Neural cell (in vitro differentiated cells): ENCODE data around the gene WASHC4. TPM values are rescaled to one million over a fixed set of nuclear protein-coding genes. Genes with fewer than 3 reads are reported as not detected.

Experiments used
- H2AFZ ChIP-seq: fragments of 200-600, 300-800 bp; sonication (generic), shearing (Covaris generic); 2 replicates; pipeline ENCODE4 v1.6.0; 2014; ENCODE audit warnings: low read depth, mild to moderate bottlenecking, antibody characterized with exemption, low read length, moderate library complexity
- H3F3A ChIP-seq: fragments of 200-600 bp; shearing (Covaris generic); 2 replicates; pipeline ENCODE4 v1.6.1; 2016; ENCODE audit warnings: mild to moderate bottlenecking, moderate library complexity, mixed read lengths, antibody characterized with exemption, low read length; ENCODE audit not compliant: insufficient read depth, poor library complexity, severe bottlenecking
- H3K27ac ChIP-seq: fragments of 200-600, 300-800 bp; sonication (generic), shearing (Covaris generic); 2 replicates; pipeline ENCODE4 v1.5.1; 2014; ENCODE audit warnings: mild to moderate bottlenecking, low read length, moderate library complexity
- H3K27me3 ChIP-seq: fragments of 300-800, 200-600 bp; sonication (generic), shearing (Covaris generic); 2 replicates; pipeline ENCODE4 v1.6.0; 2014; ENCODE audit warnings: mild to moderate bottlenecking, low read depth, low read length, moderate library complexity; ENCODE audit not compliant: insufficient read depth
- H3K36me3 ChIP-seq: fragments of 300-800, 200-600 bp; sonication (generic), shearing (Covaris generic); 2 replicates; pipeline ENCODE4 v1.5.1; 2014; ENCODE audit warnings: mild to moderate bottlenecking, antibody characterized with exemption, low read length, moderate library complexity; ENCODE audit not compliant: insufficient read depth
- H3K4me2 ChIP-seq: fragments of 300-800, 200-600 bp; sonication (generic), shearing (Covaris generic); 2 replicates; pipeline ENCODE4 v1.6.0; 2014; ENCODE audit warnings: mild to moderate bottlenecking, low read length
- H3K4me3 ChIP-seq: fragments of 300-800, 200-600 bp; sonication (generic), shearing (Covaris generic); 2 replicates; pipeline ENCODE4 v1.5.1; 2014; ENCODE audit warnings: mild to moderate bottlenecking, low read length, moderate library complexity
- H3K79me2 ChIP-seq: fragments of 200-600 bp; shearing (Covaris generic); replicated peaks from 2 replicates; pipeline ENCODE4 v1.6.0; 2014; ENCODE audit warnings: mild to moderate bottlenecking, low read length, moderate library complexity; ENCODE audit not compliant: insufficient read depth
- H3K9ac ChIP-seq: fragments of 300-800, 200-600 bp; sonication (generic), shearing (Covaris generic); 2 replicates; pipeline ENCODE4 v1.6.1; 2016; ENCODE audit warnings: mild to moderate bottlenecking, low read length, mixed read lengths
- H3K9me2 ChIP-seq: fragments of 200-600 bp; shearing (Covaris generic); 2 replicates; pipeline ENCODE4 v1.6.1; 2016; ENCODE audit warnings: mild to moderate bottlenecking, low read length, mixed read lengths; ENCODE audit not compliant: insufficient read depth
- H3K9me3 ChIP-seq: fragments of 200-600, 300-800 bp; sonication (generic), shearing (Covaris generic); 2 replicates; pipeline ENCODE4 v1.6.1; 2016; ENCODE audit warnings: mild to moderate bottlenecking, mixed run types, low read length, moderate library complexity, mixed read lengths
- H4K20me1 ChIP-seq: fragments of 200-600 bp; shearing (Covaris generic); 2 replicates; pipeline ENCODE4 v1.6.1; 2016; ENCODE audit warnings: mild to moderate bottlenecking, mixed run types; ENCODE audit not compliant: insufficient read depth
- CTCF ChIP-seq: fragments of 450-650 bp; IDR thresholded peaks from 2 replicates; pipeline ENCODE4 v1.5.1; 2014; ENCODE audit warnings: antibody characterized with exemption, mild to moderate bottlenecking, moderate library complexity; ENCODE audit not compliant: poor library complexity, severe bottlenecking
- EP300 ChIP-seq: fragments of 450-650 bp; conservative IDR thresholded peaks from 2 replicates; pipeline ENCODE4 v1.6.1; 2014; ENCODE audit warnings: antibody characterized with exemption, mild to moderate bottlenecking, moderate library complexity; ENCODE audit not compliant: poor library complexity, severe bottlenecking
- EZH2 ChIP-seq: fragments of 200-600, 300-800 bp; shearing (Covaris generic), sonication (generic); IDR thresholded peaks from 2 replicates; pipeline ENCODE4 v1.6.1; 2014; ENCODE audit warnings: antibody characterized with exemption, low read length, borderline replicate concordance, mild to moderate bottlenecking; ENCODE audit not compliant: insufficient read depth, poor library complexity, severe bottlenecking
- MXI1 ChIP-seq: fragments of 450-650 bp; conservative IDR thresholded peaks from 2 replicates; pipeline ENCODE4 v1.6.1; 2014; ENCODE audit warnings: antibody characterized with exemption, mild to moderate bottlenecking; ENCODE audit not compliant: poor library complexity, severe bottlenecking
- POLR2AphosphoS5 ChIP-seq: IDR thresholded peaks from 2 replicates; pipeline ENCODE4 v1.6.1; 2012
- RAD21 ChIP-seq: fragments of 450-650 bp; conservative IDR thresholded peaks from 2 replicates; pipeline ENCODE4 v1.6.1; 2014; ENCODE audit warnings: antibody characterized with exemption, mild to moderate bottlenecking, moderate library complexity
- REST ChIP-seq: IDR thresholded peaks from 2 replicates; pipeline ENCODE4 v1.6.1; 2012; ENCODE audit warnings: borderline replicate concordance
- SMC3 ChIP-seq: fragments of 450-650 bp; conservative IDR thresholded peaks from 2 replicates; pipeline ENCODE4 v1.6.1; 2014; ENCODE audit warnings: antibody characterized with exemption, mild to moderate bottlenecking, moderate library complexity; ENCODE audit not compliant: poor library complexity
- TAF1 ChIP-seq: IDR thresholded peaks from 2 replicates; pipeline ENCODE4 v1.6.1; 2012; ENCODE audit warnings: low read depth
- polyA plus RNA-seq: library from polyadenylated mRNA; depleted of rRNA; stranded (reverse); fragments of >200 nt; gene quantifications from 2 replicates; pipeline ENCODE4 v1.2.3, GENCODE V29; 2014

The WASHC4 gene
- polyA plus RNA-seq, 1 donor from 2014 or later = 52.6 TPM

DNA sequence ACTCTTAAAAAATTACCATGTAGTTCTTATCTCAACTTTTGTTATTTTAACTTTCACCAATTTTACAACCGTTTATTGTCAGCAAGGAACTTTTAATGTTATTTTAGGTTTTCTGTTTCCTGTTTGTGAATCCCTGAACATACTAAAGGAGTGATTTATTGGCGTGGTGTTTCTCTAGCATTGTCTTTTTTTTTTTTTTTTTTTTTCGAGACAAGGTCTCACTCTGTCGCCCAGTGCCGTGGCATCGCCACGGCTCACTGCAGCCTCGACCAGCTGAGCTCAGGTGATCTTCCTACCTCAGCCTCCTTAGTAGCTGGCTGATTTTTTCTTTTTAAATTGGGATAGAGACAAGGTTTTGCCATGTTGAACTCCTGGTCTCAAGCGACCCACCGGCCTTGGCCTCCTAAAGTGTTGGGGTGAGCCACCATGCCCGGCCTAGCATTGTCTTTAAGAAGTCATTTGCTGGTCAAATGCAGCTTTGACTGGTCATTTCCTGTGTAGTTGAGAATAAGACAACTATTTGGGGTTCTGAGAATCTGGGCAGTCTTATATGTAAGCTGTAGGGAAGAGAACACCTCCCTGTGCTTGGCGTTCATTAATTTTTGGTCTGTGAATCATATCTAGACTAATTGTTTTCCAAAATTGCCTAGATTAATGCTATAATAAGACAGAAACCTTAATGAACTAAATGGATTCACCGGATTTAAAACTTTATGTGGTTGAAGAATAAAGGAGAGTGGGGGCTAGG is 2.1 kb downstream of the WASHC4 start:
- Histone ChIP-seq H3K9ac (no peak overlapping the region), H3K79me2 (peaks cover 54% of the 10 kb centered on the region), H2AFZ (no peak overlapping the region), H3K27me3 (no peaks in the 10 kb centered on the region), H3K4me2 (peak overlapping the region; percentile 33), H3K27ac (no peak overlapping the region), H3K4me3 (peak overlapping the region; percentile 95), H3K36me3 (no peaks in the 10 kb centered on the region), H3K9me3 (no peaks in the 10 kb centered on the region), H3F3A (no peaks in the 10 kb centered on the region), H4K20me1 (no peaks in the 10 kb centered on the region), H3K9me2 (no peaks in the 10 kb centered on the region)
- TF ChIP-seq EP300 = no peak
- no peak for TF ChIP-seq CTCF
- TF ChIP-seq REST = no peak
- TF ChIP-seq SMC3 = no peak
- no peak for TF ChIP-seq TAF1
- no peak for TF ChIP-seq EZH2
- TF ChIP-seq MXI1 = no peak
- TF ChIP-seq POLR2AphosphoS5 = no peak
- TF ChIP-seq RAD21 = no peak

- Histone ChIP-seq H3F3A (no peaks in the 10 kb centered on the region), H3K27me3 (no peaks in the 10 kb centered on the region), H3K4me2 (no peak overlapping the region), H3K4me3 (no peak overlapping the region), H3K9ac (no peak overlapping the region), H4K20me1 (no peaks in the 10 kb centered on the region), H3K36me3 (no peaks in the 10 kb centered on the region), H3K9me2 (no peaks in the 10 kb centered on the region), H3K9me3 (no peaks in the 10 kb centered on the region), H3K27ac (no peak overlapping the region), H3K79me2 (peaks cover 54% of the 10 kb centered on the region), H2AFZ (no peak overlapping the region)
- TF ChIP-seq EZH2 (no peak), RAD21 (no peak), TAF1 (no peak), POLR2AphosphoS5 (no peak)
Measured at GRCh38 chr12:105110851-105111250, 3.3 kb downstream of the WASHC4 start.
